T47D (cell line): ENCODE results near the gene TTC39B.
"Not testable (repeated sequence)": the region's sequence is repeated elsewhere in the genome, so short reads cannot be mapped to it uniquely, and the experiment has no call there.

Source experiments
- DNase-seq, 2 experiments: peaks; one replicate each; pipeline versions ENCODE4 v3.0.0 to v3.0.0-alpha.2; 2011 to 2012; ENCODE audit warnings: low read depth in 1 of 2, low spot score in 1 of 2
- JUND ChIP-seq: IDR thresholded peaks from 2 replicates; pipeline ENCODE4 v1.6.1; 2012; ENCODE audit warnings: low read depth
- in situ Hi-C: cut with HindIII; loops from 2 replicates; pipeline ENCODE4 v1.10.0; 2016; ENCODE audit warnings: low sequenced_read_pairs, low pct_unique_long_range_greater_than_20kb

TTC39B gene

GRCh38 chr9:15246708-15247107, 60.3 kb downstream of the TTC39B start:
- no peak for DNase-seq
- TF ChIP-seq JUND = no peak
- in situ Hi-C loops = no loop called here

DNA sequence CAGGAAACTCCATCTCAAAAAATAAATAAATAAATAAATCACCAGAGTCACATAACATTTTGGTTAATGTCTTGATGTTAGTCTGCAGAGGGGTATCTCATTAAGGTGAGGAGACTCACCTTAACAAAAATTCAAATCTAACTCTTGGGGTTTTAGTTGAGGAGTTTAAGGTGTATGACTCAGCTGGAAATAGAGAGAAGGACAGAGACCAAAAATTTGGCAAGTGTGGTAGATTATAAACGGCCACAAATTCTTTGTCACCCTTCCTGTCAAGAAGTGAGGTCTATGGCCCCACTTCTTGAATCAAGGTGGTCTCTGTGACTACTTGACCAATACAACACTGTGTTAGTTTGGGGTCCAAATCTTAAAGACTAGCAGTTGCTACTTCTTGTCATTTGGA, 60.8 kb downstream of the TTC39B start:
- no peak for DNase-seq
- TF ChIP-seq JUND = no peak
- in situ Hi-C loops = no loop called here

- peak in 1 of 2 experiments; percentile 17 for DNase-seq
- TF ChIP-seq JUND = no peak
- in situ Hi-C loops = no loop called here
Observed at GRCh38 chr9:15244001-15244441, 63.0 kb downstream of the TTC39B start.

- no peak for DNase-seq
- TF ChIP-seq JUND = no peak
- in situ Hi-C loops = no loop called here
Observed at GRCh38 chr9:15243081-15243480, 63.9 kb downstream of the TTC39B start.

DNA sequence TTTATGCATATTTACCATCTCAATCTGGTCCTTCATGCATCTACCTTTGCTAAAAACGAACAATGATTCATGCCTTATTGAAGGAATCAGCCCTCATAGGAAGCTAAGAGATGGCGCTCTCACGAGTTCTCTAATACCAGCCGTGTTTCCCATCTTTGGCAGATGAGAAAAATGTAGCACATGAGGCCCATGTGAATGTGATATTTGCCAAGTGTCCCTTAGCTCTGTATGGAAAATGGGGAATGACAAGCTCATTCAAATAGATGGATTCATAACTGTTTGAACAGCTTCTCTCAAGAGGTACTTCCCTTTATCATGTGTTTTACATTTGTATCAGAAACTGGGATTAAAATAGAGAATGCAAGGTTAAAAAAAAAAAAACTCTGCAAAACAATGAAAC, 66.1 kb downstream of the TTC39B start:
- in situ Hi-C loops = no loop called here
- DNase-seq = no peak
- TF ChIP-seq JUND = no peak

GRCh38 chr9:15239816-15240215, 67.2 kb downstream of the TTC39B start:
- TF ChIP-seq JUND = no peak
- in situ Hi-C loops = no loop called here
- no peak for DNase-seq

- no peak for DNase-seq
- no peak for TF ChIP-seq JUND
- in situ Hi-C loops = no loop called here
Observed at GRCh38 chr9:15238646-15239045, 68.4 kb downstream of the TTC39B start.

DNA sequence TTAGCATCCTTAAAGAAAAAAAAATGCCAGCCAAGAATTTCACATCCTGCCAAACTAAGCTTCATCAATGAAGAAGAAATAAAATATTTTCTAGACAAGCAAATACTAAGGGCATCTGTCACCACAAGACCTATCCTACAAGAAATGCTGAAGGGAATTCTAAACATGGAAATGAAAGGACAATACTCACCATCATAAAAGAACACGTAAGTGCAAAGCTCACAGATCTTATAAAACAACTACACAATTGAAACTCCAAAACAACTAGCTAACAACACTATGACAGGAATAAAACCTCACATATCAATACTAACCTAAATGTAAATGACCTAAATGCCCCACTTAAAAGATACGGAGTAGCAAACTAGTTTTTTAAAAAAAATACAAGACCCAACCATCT, 71.4 kb downstream of the TTC39B start:
- TF ChIP-seq JUND = no peak
- no peak for DNase-seq
- in situ Hi-C loops = no loop called here

DNA sequence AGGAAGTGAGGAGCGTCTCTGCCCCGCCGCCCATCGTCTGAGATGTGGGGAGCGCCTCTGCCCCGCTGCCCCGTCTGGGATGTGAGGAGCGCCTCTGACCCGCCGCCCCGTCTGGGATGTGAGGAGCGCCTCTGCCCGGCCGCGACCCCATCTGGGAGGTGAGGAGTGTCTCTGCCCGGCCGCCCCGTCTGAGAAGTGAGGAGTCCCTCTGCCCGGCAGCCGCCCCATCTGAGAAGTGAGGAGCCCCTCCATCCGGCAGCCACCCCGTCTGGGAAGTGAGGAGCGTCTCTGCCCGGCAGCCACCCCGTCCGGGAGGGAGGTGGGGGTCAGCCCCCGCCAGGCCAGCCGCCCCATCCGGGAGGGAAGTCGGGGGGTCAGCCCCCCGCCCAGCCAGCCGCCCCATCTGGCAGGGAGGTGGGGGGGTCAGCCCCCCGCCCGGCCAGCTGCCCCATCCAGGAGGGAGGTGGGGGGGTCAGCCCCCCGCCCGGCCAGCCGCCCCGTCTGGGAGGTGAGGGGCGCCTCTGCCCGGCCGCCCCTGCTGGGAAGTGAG, 73.0 kb downstream of the TTC39B start:
- DNase-seq, in situ Hi-C loops: not testable (repeated sequence)

DNA sequence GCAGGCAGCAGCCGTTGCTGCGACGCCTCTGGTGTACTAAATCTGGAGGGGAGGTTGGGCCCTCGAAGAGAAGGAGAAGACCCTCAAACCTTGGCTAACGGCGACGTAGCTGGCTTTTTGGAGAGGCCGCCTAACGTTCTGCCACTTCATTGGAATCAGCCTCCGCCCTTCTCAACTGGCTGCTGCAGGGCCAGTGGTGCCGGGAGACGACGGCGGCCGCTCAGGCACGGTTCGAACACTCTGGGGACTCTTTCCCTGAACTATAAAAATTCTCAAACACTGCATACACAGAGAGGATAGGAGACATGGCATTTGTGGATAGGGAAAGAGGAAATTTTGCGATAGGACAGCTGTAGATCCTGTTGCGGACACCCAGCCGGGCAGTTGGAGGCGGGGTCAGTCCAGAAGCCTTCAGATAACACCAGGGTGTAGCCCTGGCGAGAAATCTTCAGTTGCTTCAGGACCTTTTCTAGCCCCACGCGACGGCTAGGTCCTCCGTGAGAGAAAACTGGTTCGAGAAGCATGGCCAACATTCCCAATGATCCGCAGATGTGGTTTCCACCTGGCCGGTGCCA, 74.2 kb downstream of the TTC39B start:
- in situ Hi-C loops, DNase-seq: not testable (repeated sequence)

GRCh38 chr9:15231788-15232635, 75.0 kb downstream of the TTC39B start:
- peak in 1 of 2 experiments; percentile 40 for DNase-seq
- no peak for TF ChIP-seq JUND
- in situ Hi-C loops = no loop called here

DNA sequence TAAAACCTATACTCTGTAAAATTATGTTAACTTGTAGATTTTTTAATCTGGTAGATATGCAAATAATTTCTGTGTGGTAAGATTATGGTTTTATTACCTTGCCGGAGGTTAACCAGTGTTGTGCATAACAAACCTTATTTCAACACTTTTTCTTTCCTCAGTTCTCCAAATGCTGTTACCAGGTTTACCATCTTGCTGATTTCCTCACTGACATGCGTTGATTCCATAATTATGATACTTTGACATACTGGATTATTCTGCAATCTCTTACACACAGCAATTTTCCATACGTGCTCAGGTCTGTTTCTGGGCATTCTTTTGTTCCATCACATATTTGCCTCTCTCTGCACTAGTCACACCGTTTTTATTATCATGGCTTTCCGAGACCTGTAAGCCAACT, 77.6 kb downstream of the TTC39B start:
- in situ Hi-C loops = no loop called here
- no peak for DNase-seq
- TF ChIP-seq JUND = no peak

GRCh38 chr9:15227491-15227890, 79.5 kb downstream of the TTC39B start:
- in situ Hi-C loops = no loop called here

More at GRCh38 chr9:15227491-15227890, 79.5 kb downstream of the TTC39B start:
- DNase-seq = no peak
- no peak for TF ChIP-seq JUND
